Pancreas (tissue), 10 donors: ENCODE results near the gene PSMC3IP. TPM values are rescaled to one million over a fixed set of nuclear protein-coding genes. Genes with fewer than 3 reads are reported as not detected.

Experiments used
- ATAC-seq, 4 donors: fragments of 200-7000 bp; cut with Tn5 transposase; one replicate each; pipeline versions ENCODE4 v1.8.0 to v1.9.1; 2020; ENCODE audit warnings: mild to moderate bottlenecking in 4 of 4, moderate library complexity in 4 of 4
- DNase-seq, 6 donors: peaks; one replicate each; pipeline ENCODE4 v3.0.0-alpha.2; 2020
- FAIRE-seq: peaks from 2 replicates; lab custom pipeline; 2012; peaks lifted over from hg19 to GRCh38; lab: Jason Lieb, UNC
- H3K27ac ChIP-seq, 4 donors: fragments of 200-600 bp; sonication (generic); 1 replicate in 3 of 4; 2 replicates in 1 of 4; pipeline versions ENCODE4 v1.5.0 to v1.8.0; 2020
- H3K27me3 ChIP-seq, 4 donors: fragments of 200-600 bp; one replicate each; pipeline ENCODE4 v1.8.0; 2021
- H3K36me3 ChIP-seq, 3 donors: fragments of 200-600 bp; sonication (generic) in 1 of 3; one replicate each; pipeline versions ENCODE4 v1.5.0 to v1.8.0; 2020 to 2021
- H3K4me1 ChIP-seq, 3 donors: fragments of 200-600 bp; one replicate each; pipeline ENCODE4 v1.8.0; 2021
- H3K4me3 ChIP-seq, 4 donors: fragments of 200-600 bp; sonication (generic) in 2 of 4; one replicate each; pipeline versions ENCODE4 v1.5.0 to v1.8.0; 2020 to 2021
- H3K9me3 ChIP-seq, 4 donors: fragments of 200-600 bp; one replicate each; pipeline ENCODE4 v1.8.0; 2021
- WGBS, 2 donors: extraction: QIAGEN DNeasy Blood & Tissue Kit; methylation state at CpG; one replicate each; pipeline ENCODE4 v1.1.7; 2013; 5-methylcytosine and 5-hydroxymethylcytosine counted together
- intact Hi-C, 3 donors: fragments of 100-400 bp; cut with DNase I; formaldehyde crosslinking; loops; one replicate each; pipeline versions ENCODE4 v1.11.1 to v1.14.2; 2022
- polyA plus RNA-seq, 2 donors: library from polyadenylated mRNA; stranded (reverse); fragments of 200-250 nt; gene quantifications; one replicate each; pipeline ENCODE4 v1.2.3, GENCODE V29; 2013
- total RNA-seq, 6 donors: library from RNA; stranded (reverse); fragmentation: NEBNext Ultra II Directional in 4 of 6; extraction: Animal tissue kit (Norgen Biotek cat#: 25700) in 4 of 6; gene quantifications; one replicate each; pipeline versions ENCODE4 v1.2.1 to v1.2.4, GENCODE V29; 2021 to 2023
- TF ChIP-seq, protein P1 (sequence below), 4 donors: fragments of 200-600 bp; sonication (generic) in 3 of 4; IDR thresholded peaks; one replicate each; pipeline versions ENCODE4 v1.5.0 to v1.8.0; 2021; ENCODE audit warnings: antibody characterized with exemption in 4 of 4
- donor health status: healthy with polysubstance abuse.
- donor health status: DM: no; HTN: no; CAD: no; lungs with moderate emphysema.
- donor health status: DM: no; HTN: no; CAD: no.
- donor health status: control.
- donor health status: control.
- donor health status: Bipolar disorder and iron deficiency.
- donor health status: DM: yes; HTN: yes; CAD: no.
- donor health status: DM: no; HTN: no; CAD: no.
- donor health status: DM: no; HTN: no; CAD: no.
- donor health status: DM: yes; HTN: yes; CAD: no.

PSMC3IP gene
- total and polyA plus RNA-seq, 8 donors = 1.0 to 7.0 (median 2.4) TPM

- Histone ChIP-seq H3K27ac (peak overlapping the region in 3 of 4 donors; percentile 81 to 91 (median 84)), H3K27me3 (no peaks in the 10 kb centered on the region), H3K4me3 (peak overlapping the region; percentile 40 to 68 (median 64)), H3K36me3 (no peaks in the 10 kb centered on the region), H3K4me1 (peaks cover 7 to 13% (median 9%) of the 10 kb centered on the region in 3 donors), H3K9me3 (no peaks in the 10 kb centered on the region)
- ATAC-seq (peak in 2 of 4 donors; percentile 1 to 7), FAIRE-seq (no peak), DNase-seq (peak in 3 of 6 donors; percentile 24 to 81 (median 53))
- TF ChIP-seq, protein P1, sequence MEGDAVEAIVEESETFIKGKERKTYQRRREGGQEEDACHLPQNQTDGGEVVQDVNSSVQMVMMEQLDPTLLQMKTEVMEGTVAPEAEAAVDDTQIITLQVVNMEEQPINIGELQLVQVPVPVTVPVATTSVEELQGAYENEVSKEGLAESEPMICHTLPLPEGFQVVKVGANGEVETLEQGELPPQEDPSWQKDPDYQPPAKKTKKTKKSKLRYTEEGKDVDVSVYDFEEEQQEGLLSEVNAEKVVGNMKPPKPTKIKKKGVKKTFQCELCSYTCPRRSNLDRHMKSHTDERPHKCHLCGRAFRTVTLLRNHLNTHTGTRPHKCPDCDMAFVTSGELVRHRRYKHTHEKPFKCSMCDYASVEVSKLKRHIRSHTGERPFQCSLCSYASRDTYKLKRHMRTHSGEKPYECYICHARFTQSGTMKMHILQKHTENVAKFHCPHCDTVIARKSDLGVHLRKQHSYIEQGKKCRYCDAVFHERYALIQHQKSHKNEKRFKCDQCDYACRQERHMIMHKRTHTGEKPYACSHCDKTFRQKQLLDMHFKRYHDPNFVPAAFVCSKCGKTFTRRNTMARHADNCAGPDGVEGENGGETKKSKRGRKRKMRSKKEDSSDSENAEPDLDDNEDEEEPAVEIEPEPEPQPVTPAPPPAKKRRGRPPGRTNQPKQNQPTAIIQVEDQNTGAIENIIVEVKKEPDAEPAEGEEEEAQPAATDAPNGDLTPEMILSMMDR (IDR thresholded peaks at IDR 0.05) = no peak
- intact Hi-C loops = no loop called here
- whole genome bisulfite sequencing, 2 donors = 80 to 83% methylated on average over 30 of the region's 31 CpGs
These were observed 40.2 kb downstream of the PSMC3IP start for GRCh38 chr17:42537156-42537805.

- peak; percentile 66 to 80 (median 76) for ATAC-seq
These were observed 41.0 kb downstream of the PSMC3IP start for GRCh38 chr17:42536372-42537155.

DNA sequence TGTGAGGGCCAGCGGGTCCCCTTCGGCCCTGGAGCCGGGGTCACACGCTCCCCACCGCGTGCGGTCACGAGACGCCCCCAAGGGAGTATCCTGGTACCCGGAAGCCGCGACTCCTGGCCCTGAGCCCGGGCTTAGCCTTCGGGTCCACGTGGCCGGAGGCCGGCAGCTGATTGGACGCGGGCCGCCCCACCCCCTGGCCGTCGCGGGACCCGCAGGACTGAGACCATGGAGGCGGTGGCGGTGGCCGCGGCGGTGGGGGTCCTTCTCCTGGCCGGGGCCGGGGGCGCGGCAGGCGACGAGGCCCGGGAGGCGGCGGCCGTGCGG, 41.5 kb downstream of the PSMC3IP start, which contains the start of gene NAGLU:
Gene NAGLU, plus strand, starts transcription at position 194 of the 324 bp plus-strand sequence. Its CDS starts 32 bp downstream, at position 226.
- Histone ChIP-seq H3K36me3 (no peaks in the 10 kb centered on the region), H3K27me3 (no peaks in the 10 kb centered on the region), H3K9me3 (no peaks in the 10 kb centered on the region), H3K4me1 (peaks cover 7 to 21% (median 13%) of the 10 kb centered on the region in 3 donors), H3K27ac (peak within 1 kb of the TSS; percentile 46 to 91 (median 82)), H3K4me3 (peak within 1 kb of the TSS; percentile 40 to 68 (median 64))
- FAIRE-seq (no peak), DNase-seq (peak; percentile 95 to 99 (median 98)), ATAC-seq (peak; percentile 81 to 88 (median 84))
- intact Hi-C loops = no loop called here
- 0% methylated on average over 24 to 40 of the region's 40 CpGs for WGBS, 2 donors
- TF ChIP-seq, protein P1 (IDR thresholded peaks at IDR 0.05) = no peak

More at GRCh38 chr17:42536372-42537155, 41.0 kb downstream of the PSMC3IP start:
- intact Hi-C loops = no loop called here
- TF ChIP-seq, protein P1 (IDR thresholded peaks at IDR 0.05) = no peak
- no peaks in the 10 kb centered on the region for H3K27me3 ChIP-seq
- peak overlapping the region; percentile 40 to 68 (median 64) for H3K4me3 ChIP-seq
- peaks cover 7 to 15% (median 9%) of the 10 kb centered on the region in 3 donors for H3K4me1 ChIP-seq
- DNase-seq = peak; percentile 89 to 96 (median 90)
- no peaks in the 10 kb centered on the region for H3K36me3 ChIP-seq
- FAIRE-seq = no peak
- 1% methylated on average over 33 to 65 of the region's 65 CpGs for WGBS, 2 donors
- H3K9me3 ChIP-seq = no peaks in the 10 kb centered on the region
- H3K27ac ChIP-seq = peak overlapping the region; percentile 46 to 91 (median 82)

DNA sequence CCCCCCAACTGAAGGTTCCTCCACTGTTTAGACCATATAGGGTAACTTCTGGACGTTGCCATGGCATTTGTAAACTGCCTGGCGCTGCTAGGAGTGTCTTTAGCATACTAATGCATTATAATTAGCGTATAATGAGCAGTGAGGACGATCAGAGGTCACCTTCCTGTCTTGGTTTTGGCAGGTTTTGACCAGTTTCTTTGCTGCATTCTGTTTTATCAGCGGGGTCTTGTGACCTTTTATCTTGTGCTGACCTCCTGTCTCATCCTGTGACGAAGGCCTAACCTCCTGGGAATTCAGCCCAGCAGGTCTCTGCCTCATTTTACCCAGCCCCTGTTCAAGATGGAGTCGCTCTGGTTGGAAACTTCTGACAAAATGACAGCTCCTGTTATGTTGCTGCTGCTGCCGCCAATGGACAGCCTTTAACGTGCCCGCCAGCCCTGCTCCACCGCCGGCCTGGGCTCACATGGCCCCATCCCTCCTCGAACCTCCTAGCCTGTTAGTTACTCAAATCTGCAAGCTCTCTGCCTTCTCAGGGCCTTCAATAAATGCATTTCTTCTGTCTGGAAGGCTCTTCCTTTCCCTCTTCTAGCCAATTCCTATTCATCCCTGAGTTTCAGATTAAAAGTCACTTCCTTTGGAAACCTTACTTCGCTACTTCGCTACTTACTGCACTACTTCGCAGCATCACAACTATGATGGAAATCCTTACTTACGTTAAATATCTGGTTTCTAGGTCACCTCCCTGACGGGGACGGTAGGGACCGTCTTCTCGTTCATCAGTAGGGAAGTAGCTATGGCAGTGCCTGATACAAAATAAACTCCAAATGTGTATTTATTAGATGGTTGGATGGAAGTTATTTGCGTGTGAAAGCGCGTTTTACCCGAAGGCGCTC, 42.1 kb downstream of the PSMC3IP start:
- FAIRE-seq (no peak), ATAC-seq (peak in 3 of 4 donors; percentile 5 to 7 (median 6))
- no peaks in the 10 kb centered on the region for H3K36me3 ChIP-seq

More for the DNA sequence above, 42.1 kb downstream of the PSMC3IP start:
- intact Hi-C loops = no loop called here
- H3K27ac ChIP-seq = peak overlapping the region; percentile 46 to 91 (median 82)
- H3K9me3 ChIP-seq = no peaks in the 10 kb centered on the region
- H3K4me1 ChIP-seq = peaks cover 8 to 26% (median 16%) of the 10 kb centered on the region in 3 donors
- TF ChIP-seq, protein P1 (IDR thresholded peaks at IDR 0.05) = no peak
- no peaks in the 10 kb centered on the region for H3K27me3 ChIP-seq
- 34 to 39% methylated on average over 26 of the region's 26 CpGs for WGBS, 2 donors
- peak overlapping the region; percentile 40 to 68 (median 64) for H3K4me3 ChIP-seq
- no peak for DNase-seq
